CD4-positive, alpha-beta T cell treated with Interleukin-4 for 4 hours (primary cell): ENCODE data around the gene COPG1.
A peak's percentile ranks its signal among the peaks of the same experiment; 100 is the strongest.

Experiments used
- DNase-seq: peaks from one replicate; pipeline ENCODE4 v3.0.0-alpha.2; 2020

COPG1 gene

DNA sequence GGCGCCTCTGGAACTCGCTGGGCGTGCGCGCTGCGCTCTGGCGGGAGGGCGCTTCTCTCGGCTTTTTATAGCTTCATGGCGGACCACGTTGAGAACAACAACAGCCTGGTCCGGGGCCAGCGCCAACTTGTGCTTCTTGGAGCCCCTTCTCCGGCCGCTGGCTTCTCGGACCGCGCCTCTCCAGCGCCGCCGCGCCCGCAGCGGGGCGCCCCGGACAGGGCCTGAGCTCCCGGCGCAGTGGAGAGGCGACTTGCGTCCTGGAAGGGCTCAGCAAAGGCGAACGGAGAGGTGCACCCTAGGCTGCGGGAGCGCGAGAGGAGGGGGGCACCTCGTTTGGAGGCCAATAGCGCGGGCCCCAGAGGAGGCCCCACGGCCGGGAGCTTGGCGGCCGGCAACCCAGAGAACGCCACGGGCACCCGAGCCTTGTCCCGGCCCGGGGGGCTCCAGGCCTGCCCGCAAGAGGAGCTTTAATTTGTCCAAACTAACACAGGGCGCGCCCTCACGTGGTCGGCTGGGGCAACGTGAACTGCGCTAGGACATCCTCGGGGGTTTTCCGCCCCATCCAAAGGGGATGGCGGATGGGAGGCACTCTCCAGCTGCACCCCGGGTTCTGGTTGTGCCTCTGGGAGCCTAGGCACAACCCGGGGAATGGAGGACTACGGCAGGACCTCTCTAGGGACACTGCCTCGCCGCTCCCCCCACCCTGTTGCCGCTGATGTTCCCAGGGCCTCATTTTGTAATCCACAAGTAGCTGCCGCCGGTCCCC, 67.0 kb downstream of the COPG1 start:
- DNase-seq = peak; percentile 91

DNA sequence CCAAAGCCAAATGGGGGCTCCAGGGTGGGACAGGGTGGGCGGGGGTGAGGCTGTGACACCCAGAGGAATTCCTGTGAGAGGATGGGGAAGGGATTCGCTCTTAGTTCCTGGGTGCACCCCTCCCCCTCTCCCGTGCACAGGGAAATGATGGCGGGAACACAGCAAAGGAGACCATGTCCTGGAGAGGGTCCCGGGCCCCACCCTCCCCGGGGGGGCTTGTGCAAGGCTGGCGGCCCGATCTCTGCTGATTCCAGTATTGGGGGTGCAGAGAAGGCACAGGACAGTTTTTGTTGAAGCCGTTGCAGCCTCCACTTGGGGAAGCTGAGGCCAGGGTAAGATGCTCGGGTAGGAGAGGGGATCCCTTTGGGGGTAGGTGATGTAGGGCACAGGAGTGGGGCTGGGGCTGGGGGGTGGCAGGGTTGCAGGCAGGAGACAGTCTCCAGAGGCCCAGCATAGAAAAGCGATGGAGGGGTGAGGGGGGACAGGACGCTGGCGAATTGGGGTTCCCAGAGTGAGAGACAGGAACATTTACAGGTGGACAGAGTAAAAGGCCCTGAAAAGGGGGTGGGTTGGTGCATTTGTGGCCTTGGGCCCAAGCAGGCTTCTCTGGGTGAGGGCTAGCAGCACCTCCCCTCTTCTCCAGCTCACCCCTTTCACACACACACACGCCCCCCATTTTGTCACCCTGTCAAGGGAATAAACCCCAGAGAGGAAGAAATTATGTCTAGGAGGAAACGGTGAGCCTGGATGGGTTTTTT, 67.8 kb downstream of the COPG1 start:
- DNase-seq = no peak

DNA sequence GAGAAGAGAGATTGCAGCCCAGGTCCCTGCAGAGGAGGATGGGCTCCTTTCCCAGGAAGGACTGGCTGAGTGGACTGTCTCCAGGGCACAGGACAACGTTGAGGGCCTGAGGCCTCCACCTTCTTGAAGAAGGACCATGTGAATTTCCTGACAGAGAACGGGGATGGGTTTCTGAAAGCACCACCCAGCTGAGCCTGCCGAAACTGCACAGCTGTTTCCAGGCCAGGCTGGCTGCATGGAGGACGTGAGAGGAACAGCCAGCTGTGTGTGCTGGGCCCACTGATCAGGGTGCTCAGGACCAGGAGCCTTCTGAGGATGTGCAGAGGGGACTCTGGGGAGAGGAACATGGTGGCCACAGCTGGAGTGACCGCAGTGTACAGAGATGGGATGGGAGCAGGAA, 68.4 kb downstream of the COPG1 start:
- DNase-seq = no peak

DNA sequence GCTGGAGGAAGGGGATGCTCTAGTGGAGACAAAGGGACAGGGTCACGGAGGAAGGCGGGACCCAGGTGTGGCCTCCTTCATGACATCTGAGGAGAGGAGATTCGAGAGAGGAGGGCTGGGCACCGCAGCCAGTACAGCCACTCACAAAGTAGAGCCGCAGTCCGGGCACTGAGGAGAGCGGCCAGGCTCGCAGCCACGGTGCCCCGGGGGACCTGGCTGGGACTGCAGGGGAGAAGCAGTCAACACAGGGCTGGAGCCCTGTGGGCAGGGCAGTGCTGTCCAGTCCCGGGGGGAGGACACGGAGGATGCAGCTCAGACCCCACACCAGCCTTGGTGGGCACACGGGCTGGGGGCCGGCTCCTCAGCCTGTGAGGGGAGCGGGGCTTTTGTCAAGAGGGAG, 69.5 kb downstream of the COPG1 start:
- no peak for DNase-seq

DNA sequence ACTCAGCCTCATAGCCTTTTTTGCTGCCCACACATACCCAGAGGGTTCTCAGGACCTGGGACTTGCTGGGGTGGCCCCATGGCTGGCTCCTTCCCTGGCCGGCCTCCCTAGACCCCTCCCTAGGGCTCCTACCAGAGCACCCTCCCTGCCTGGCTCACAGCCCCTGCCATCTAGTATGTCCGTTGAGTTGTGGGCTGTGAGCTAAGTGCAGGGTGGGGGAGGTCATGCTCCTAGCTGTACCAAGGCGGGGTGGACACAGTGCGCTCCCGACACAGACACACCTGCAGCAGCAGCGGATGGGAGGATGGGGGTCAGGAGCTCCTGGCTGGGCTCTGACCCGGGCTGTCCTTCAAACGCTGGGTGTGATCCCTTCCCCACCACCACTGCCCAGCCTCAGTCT, 70.9 kb downstream of the COPG1 start:
- no peak for DNase-seq

DNA sequence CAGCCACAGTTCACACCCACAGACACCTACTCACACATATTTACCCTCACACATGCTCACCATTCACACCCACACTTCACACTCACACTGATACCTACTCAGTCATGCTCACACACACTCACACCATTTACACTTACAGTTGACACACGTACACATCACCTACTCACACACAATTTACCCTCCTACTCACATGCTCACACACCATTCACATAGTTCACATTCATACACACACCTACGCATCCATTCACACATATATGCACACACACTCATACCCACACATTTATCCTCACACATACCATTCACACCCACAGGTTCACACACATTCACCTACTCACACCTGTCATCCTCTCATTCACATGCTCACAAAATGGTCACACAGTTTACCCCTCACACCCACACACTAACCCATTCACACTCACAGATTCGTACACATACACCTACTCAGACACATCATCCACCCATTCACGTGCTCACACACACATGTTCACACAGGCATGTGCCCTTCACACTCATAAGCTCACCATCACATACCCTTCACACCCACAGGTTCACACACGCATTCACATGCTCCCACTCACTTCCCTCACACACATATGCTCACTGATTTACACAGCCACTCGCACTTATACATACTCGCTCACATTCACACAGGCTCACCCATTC, 71.5 kb downstream of the COPG1 start:
- no peak for DNase-seq

DNA sequence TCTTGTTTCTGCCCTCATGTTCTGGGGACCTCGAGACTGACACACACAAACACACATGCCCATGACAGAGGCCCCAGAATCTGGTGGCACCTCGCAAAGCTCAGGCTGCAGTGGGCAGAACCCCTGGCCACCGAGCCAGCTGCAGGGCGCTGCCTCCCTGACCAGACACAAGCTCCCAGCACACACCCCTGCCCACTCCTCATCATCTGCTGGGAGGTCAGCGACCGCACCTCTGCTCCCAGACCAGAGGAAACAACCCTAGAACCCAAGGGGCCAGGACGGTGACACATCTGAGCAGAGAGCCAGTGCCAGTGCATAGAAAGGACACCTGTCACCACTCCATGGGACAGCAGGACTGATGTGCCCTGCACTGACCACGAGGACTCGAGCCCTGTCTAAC, 72.5 kb downstream of the COPG1 start:
- DNase-seq = no peak

DNA sequence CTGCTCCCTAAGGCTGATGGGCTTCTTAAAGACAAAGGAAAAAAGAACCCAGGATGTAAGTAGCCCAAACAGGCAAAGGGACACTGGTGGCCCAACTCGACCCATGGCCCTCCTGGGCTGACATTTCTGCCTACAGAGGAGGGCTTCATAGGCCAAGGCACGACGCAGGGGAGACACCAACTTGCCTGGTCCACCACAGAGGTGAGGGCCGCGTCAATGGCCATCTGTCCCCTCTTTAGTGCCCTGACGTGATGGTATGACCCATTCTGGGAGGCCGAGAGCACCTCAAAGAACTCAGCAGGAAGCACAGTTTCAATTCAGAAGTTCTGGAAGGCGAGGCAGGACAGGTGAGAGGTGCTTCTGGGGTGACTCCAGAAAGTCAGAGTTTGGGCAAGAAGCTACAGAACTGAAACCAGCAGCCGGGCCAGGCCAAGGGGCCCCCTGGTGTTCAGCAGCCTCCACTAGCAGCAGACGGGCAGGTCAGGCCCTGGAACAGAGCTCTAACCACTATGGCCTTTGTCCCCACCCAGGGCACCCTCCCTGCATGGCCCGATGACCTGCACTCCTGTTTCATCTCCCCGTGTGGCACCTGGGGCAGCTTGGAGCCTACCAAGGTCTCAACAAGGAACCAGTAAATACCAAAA, 74.4 kb downstream of the COPG1 start:
- no peak for DNase-seq

DNA sequence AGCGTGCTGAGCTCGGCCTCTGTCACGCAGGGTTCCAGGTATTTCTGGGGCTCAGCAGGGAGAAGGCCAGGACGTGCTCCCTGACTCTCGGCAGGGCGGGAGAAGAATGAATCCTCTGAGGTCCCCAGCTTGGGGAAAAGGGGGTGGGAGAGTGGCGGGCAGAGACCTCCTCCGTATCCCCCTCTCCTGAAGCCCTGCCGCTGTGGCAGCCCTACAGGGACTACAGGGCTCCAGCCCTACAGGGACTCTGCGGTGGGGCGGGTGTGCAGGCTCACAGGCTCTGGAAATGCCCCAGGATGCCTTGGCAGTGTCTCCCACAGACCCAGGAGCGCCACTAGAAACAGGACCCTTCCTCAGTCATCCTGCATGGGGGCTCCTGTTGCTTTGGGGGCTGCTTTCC, 75.4 kb downstream of the COPG1 start:
- DNase-seq = no peak

DNA sequence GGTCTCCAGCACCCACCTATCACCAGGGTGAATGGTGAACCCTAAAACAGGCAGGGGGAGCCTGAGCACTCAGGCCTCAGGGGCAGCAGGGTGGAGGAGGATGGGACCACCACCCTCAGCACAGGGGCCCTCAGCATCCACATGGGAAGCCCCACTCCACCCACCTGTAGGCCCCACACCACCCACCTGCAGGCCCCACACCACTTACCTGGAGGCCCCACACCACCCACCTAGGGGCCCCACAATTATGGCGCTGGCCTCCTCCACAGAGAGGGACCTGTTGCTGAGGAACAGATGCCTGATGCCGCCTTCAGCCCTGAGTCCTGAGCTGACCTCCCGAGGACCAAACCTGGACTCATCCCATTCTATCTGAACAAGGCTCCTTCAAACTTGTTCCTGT, 76.0 kb downstream of the COPG1 start:
- DNase-seq = no peak

DNA sequence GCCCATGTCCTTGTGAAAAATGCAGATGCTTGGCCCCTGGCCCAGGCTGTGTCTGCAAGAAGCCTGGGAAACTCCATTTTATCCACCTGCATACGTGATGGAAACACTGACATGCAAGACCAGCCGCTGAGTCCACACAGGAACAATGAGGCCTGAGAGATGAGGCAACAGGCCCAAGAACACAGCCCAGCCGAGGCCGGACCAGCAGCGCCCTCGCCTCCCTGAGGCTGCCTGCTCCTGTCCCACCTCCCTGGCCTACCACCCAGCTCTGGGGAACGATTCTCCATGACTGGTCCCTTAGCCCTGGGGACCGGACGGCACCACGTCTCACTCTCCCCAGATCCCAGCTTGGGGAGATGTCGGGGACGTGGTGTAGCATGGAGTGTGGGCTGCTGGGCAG, 76.7 kb downstream of the COPG1 start:
- no peak for DNase-seq

DNA sequence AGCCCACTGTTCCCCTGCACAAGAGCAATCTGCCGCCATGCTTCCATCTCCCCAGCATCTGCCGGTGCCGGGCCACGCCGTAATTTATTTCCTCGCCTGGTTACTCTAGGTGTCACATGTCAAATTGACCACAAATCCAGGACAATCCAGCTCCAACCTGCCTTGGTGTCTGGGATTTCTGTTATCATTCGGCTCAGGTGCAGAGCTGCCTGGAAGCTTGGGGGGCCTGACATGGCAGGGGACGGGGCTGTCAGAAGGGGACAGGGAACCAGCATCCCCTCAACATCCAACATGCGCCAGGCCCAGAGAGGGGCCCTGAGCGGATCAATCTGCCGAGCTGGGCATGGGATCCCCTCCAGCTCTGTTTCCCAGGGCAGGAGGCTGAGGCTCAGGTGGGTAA, 77.2 kb downstream of the COPG1 start:
- DNase-seq = no peak
